LNCAP (cell line): Measurements from ENCODE around the gene SKOR1.

Experiments
- TF ChIP-seq, protein P1 (sequence below): fragments of 450-650 bp; IDR thresholded peaks from 2 replicates; pipeline ENCODE4 v1.5.1; 2017; ENCODE audit warnings: mild to moderate bottlenecking

The SKOR1 gene

DNA sequence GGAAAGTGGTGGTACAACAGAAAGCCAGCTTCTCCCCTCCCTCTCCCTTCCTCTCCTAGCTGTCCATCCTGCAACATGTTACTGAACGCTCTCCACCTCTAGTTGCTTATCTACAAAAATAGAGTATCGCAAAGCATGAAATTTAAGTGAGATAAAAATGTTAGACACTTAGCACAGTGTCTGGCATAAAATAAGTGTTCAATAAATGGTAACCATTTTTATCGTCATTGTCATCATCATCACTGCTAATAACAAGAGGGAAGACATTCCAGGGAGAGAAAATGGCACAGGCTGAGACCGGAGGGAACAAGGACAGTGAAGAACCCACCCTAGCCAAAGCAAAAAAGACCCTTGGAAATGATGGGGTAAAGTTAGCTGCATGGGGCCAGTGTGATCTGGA, 38.7 kb upstream of the SKOR1 start:
- TF ChIP-seq, protein P1, sequence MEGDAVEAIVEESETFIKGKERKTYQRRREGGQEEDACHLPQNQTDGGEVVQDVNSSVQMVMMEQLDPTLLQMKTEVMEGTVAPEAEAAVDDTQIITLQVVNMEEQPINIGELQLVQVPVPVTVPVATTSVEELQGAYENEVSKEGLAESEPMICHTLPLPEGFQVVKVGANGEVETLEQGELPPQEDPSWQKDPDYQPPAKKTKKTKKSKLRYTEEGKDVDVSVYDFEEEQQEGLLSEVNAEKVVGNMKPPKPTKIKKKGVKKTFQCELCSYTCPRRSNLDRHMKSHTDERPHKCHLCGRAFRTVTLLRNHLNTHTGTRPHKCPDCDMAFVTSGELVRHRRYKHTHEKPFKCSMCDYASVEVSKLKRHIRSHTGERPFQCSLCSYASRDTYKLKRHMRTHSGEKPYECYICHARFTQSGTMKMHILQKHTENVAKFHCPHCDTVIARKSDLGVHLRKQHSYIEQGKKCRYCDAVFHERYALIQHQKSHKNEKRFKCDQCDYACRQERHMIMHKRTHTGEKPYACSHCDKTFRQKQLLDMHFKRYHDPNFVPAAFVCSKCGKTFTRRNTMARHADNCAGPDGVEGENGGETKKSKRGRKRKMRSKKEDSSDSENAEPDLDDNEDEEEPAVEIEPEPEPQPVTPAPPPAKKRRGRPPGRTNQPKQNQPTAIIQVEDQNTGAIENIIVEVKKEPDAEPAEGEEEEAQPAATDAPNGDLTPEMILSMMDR = no peak

DNA sequence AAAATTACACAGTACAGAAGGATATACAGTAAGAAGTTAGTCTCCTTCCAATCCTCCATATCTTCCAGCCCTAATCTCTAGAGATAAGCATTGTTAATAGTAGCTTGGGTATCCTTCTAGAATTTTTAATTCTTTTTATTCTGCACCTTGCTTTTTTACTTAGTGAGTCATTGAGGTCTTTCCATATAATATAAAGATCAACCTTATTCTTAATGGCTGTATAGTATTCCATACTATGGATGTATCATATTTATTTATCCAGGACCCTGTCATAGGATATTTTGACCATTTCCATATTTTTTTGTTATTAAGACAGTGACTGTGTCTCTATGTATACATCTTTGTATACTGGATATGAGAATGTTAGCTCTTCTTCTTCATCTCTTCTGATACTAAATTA, 36.3 kb upstream of the SKOR1 start:
- TF ChIP-seq, protein P1 = no peak

DNA sequence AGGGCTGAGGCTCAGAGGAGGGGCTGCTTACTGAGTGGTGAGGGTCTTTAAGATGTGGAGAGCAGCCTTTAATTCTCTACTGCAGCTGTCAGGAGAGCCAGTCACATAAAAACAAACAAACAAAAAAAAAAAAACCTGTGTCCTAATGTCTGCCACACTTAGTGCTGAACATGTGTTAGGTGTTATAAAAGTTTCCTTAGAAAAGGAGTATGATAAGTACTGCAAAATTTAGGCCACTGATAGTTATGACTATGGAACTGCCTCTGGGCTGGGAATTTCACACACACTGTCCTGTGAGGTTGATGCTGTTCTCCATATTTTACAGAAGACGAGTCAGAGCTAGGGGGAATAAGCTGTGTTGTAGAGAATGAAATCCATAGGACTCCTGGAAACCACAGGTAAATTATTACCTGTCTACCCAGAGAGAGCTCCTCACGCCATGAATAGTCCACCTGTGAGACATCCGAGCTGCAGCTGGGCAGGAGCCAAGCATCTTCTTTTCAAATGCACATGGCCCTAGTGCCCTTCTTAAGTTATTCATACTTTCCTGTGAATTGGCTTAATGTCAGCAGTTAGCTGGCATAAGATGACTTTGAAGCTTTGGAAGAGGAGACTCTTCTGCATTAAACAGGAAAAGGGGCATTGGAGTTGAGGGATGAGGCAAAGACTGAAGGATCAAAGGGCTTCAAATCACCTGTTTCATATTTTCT, 34.5 kb upstream of the SKOR1 start:
- TF ChIP-seq, protein P1 = no peak

DNA sequence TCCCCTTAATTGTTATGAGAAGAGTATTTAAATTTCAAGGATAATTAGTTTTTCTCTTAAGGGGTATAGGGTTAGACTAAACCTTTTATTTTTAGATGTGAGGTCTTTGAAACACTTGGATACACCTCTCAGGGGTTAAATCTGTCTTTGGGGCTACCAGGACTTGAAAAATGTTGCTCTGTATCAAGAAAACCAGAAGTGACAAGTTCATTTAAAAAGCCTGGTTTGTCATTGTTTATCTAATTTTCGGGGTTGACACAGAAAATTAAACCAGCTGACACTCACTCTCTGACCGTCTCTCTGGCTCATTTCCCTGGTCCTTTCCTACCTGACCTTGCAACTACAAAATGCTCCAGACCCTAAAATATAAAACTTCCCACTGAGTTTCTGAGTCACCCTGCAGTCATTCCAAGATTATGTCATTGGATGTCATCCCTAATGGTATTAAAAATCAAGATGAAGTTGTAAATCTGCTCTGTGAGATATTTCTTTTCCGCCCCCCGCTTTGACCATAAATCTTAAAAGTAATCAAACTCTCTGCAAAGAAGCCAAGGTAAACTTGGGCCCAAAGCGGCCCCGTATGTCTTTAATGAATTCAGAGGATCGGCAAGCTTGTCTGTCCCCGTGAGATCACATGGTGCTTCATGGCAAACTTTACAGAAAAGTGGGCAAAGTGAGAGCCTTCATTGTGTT, 32.9 kb upstream of the SKOR1 start:
- TF ChIP-seq, protein P1 = no peak

DNA sequence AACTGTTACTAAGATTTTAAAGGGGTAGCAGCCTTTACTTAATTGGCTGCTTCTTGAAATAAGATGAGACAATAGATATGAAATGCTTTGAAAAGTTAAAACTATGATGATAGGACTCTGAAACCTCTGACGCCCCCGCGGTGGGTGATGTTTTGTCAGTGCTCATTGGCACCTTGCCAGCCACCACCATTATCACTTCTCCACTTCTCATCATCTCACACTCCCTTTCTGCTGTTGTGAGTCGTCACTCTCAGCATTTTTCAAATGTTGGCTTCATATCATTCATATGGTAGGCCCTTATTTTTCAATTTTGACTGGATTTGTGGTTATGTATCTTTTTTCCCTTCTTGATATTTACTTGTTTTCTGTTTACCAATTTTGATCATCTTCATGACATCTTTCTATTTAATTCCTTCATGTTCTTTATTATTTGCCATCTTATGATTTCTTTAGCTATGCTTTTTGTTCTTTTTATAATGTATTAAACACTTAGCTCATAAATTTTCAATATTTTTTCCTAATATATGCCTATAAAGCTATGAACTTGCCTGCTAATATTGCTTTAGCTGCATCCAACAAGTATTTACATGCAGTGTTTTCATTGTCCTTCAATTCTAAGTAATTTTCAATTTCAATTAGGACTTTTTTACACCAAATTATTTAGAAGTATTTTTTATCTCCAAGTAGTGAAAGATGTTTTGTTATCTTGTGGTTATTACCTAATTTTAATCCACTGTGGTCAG, 30.3 kb upstream of the SKOR1 start:
- TF ChIP-seq, protein P1 = no peak

DNA sequence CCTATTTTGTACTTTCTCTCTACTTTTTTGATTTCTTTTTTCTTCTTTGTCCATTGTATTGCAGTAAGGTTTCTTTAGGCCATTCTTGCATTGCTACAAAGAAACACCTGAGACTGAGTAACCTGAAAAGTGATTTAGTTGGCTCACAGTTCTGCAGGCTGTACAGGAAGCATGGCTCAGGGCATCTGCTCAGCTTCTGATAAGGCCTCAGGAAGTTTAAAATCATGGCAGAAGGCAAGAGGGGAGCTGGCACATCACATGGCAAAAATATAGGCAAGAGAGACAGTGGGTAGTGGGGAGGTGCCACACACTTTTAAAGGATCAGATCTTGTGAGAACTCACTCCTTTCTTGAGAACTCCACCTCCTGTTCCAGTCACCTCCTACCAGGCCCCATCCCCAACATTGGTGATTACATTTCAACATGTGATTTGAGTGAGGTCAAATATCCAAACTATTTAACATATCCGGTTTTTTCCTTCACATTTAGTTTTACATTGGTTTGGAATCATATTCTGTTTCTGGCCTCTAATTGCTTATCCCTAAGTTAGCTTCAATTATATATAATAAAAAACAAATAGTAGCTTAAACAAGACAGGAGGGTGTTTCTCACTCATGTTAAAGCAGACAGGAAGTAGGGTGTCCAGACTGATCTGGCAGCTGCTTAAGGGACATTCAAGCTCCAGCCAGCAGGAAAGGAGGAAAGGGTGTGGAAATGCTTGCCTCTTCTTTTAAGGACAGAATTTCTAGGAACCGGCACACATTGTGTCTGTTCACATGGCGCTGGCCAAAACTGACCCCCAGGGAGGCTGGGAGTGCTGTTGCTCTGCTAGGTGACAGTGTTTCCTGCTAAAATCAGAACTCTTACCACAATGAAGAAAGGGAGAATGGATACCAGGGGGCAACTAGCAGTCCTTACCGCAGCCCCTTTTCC, 28.8 kb upstream of the SKOR1 start:
- TF ChIP-seq, protein P1 = no peak

DNA sequence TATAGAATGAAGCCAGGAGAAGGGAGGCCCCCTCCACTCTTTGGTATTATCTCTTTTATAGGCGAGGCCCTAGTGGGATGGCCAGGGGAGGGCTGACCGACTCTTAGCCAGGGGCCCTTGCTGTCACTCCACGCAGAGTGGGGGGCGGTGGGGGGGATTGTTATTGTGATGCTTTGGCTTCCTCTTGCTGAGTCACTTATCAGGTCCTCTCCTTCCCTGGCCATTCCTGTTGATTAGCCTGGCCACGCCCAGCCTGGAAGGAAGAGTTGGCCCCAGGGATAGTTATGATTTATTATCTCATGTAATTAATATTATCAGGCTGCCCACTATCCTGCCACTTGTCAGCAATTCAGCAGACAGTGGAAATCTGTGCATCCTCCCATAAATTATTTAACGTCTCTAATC, 25.5 kb upstream of the SKOR1 start:
- TF ChIP-seq, protein P1 = no peak
